Right lobe of liver (tissue), 6 donors: ENCODE results near the gene NIT1. TPM values are rescaled to one million over a fixed set of nuclear protein-coding genes. Genes with fewer than 3 reads are reported as not detected.

Experiments
- ATAC-seq, 4 donors: fragments of 200-7000 bp; cut with Tn5 transposase; one replicate each; pipeline ENCODE4 v1.9.1; 2020; ENCODE audit warnings: mild to moderate bottlenecking in 4 of 4, moderate library complexity in 4 of 4
- DNase-seq, 3 donors: peaks; one replicate each; pipeline ENCODE4 v3.0.0-alpha.2; 2020
- H3K27ac ChIP-seq, 3 donors: fragments of 200-600 bp; one replicate each; pipeline ENCODE4 v1.8.0; 2022
- H3K27me3 ChIP-seq, 2 donors: fragments of 200-600 bp; one replicate each; pipeline ENCODE4 v1.8.0; 2022
- H3K36me3 ChIP-seq, 4 donors: fragments of 200-600 bp; sonication (generic) in 1 of 4; one replicate each; pipeline versions ENCODE4 v1.5.1 to v1.8.0; 2017 to 2022; ENCODE audit warnings: control low read depth in 1 of 4
- H3K4me1 ChIP-seq, 4 donors: fragments of 200-600 bp; sonication (generic) in 1 of 4; one replicate each; pipeline versions ENCODE4 v1.5.1 to v1.8.0; 2017 to 2022; ENCODE audit warnings: control low read depth in 1 of 4
- H3K4me3 ChIP-seq, 3 donors: fragments of 200-600 bp; one replicate each; pipeline ENCODE4 v1.8.0; 2022
- H3K9me3 ChIP-seq, 4 donors: fragments of 200-600 bp; sonication (generic) in 1 of 4; one replicate each; pipeline versions ENCODE4 v1.5.1 to v1.8.0; 2017 to 2022; ENCODE audit warnings: control low read depth in 1 of 4
- POLR2A ChIP-seq: fragments of 450-650 bp; IDR thresholded peaks from one replicate; pipeline ENCODE4 v1.6.1; 2017; ENCODE audit warnings: antibody characterized with exemption, mild to moderate bottlenecking
- WGBS: methylation state at CpG from one replicate; pipeline ENCODE4 v1.1.6; 2018; ENCODE audit warnings: low coverage, low lambda C conversion rate; ENCODE audit not compliant: insufficient coverage; ENCODE audit errors: missing lambda C conversion rate; 5-methylcytosine and 5-hydroxymethylcytosine counted together
- intact Hi-C, 2 donors: fragments of 100-400 bp; cut with DNase I; formaldehyde crosslinking; loops; one replicate each; pipeline versions ENCODE4 v1.11.2 to v1.14.1; 2022
- total RNA-seq, 6 experiments: library from RNA; depleted of rRNA in 2 of 6; stranded (reverse); fragments of >200 nt in 2 of 6; fragmentation: NEBNext Ultra II Directional in 3 of 6; extraction: Animal tissue kit (Norgen Biotek cat#: 25700) in 3 of 6; gene quantifications; one replicate each; pipeline versions ENCODE4 v1.1.0 to v1.2.4, GENCODE V29; 2016 to 2023
- TF ChIP-seq, protein P1 (sequence below), 4 donors: fragments of 200-600 bp in 3 of 4; fragments of 450-650 bp in 1 of 4; IDR thresholded peaks; one replicate each; pipeline versions ENCODE4 v1.5.1 to v1.8.0; 2016 to 2022; ENCODE audit warnings: antibody characterized with exemption in 4 of 4, mild to moderate bottlenecking in 2 of 4
- donor health status: DM: no; HTN: yes; CAD: no.
- donor health status: DM: no; HTN: no; CAD: no.
- donor health status: DM: no; HTN: no; CAD: no.
- donor health status: DM: no; HTN: yes; CAD: no.
- donor health status: DM: no; HTN: yes; CAD: no.

The NIT1 gene
- total RNA-seq, 6 experiments from 2014 or later: 36.9 to 67.8 (median 45.8) TPM

DNA sequence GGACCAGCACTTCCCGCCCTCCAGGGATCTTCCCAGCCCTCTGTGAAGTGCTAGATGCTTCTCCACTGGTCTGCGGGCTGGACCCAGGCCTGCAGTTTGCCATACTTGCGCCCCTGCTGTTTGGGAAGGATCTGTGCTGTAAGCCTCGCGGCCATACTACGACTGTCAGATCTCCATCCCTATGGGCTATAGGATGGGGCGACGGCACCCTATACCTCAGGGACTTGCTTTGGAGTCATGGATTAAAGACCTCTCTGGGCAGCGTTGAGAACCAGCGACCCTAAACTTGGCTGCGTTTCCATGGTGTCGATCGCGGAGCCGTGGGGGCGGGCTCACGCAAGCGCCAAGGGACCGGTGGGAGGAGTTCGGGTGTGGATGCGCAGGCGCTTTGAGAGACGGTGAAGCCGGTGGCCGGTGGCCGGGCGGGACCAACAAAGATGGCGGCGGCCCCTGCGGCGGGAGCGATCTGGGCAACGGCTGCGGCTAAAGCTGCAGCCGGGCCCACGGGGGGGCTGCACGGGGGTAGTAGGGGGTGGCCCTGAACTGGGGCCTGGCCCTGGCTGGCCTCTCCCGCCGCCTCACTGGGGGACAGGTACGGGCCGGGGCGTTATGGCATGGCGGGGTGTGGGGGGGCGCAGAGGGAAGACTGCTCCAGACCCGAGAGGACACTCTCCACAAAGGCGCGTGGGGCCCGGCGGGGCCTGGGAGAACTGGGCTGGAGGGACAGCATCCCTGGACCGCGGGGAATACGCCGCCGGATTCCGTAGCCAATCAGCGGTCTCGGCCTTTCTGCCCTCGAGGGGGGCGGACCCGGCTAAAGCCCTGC lies 41.4 kb downstream of the NIT1 start, which contains the start of gene USP21:
Gene USP21, plus strand, starts transcription at position 414 of the 826 bp plus-strand sequence. CDS start 1,141 bp downstream, outside the sequence.
- Histone ChIP-seq H3K27ac (peak within 1 kb of the TSS; percentile 73 to 85 (median 78)), H3K9me3 (no peaks in the 10 kb centered on the region), H3K4me3 (peak within 1 kb of the TSS; percentile 84 to 93 (median 87)), H3K27me3 (no peaks in the 10 kb centered on the region), H3K4me1 (peaks cover 0 to 8% (median 0%) of the 10 kb centered on the region in 4 donors), H3K36me3 (peaks cover 0 to 22% (median 0%) of the 10 kb centered on the region in 4 donors)
- TF ChIP-seq POLR2A: peak; percentile 55
- TF ChIP-seq, protein P1, sequence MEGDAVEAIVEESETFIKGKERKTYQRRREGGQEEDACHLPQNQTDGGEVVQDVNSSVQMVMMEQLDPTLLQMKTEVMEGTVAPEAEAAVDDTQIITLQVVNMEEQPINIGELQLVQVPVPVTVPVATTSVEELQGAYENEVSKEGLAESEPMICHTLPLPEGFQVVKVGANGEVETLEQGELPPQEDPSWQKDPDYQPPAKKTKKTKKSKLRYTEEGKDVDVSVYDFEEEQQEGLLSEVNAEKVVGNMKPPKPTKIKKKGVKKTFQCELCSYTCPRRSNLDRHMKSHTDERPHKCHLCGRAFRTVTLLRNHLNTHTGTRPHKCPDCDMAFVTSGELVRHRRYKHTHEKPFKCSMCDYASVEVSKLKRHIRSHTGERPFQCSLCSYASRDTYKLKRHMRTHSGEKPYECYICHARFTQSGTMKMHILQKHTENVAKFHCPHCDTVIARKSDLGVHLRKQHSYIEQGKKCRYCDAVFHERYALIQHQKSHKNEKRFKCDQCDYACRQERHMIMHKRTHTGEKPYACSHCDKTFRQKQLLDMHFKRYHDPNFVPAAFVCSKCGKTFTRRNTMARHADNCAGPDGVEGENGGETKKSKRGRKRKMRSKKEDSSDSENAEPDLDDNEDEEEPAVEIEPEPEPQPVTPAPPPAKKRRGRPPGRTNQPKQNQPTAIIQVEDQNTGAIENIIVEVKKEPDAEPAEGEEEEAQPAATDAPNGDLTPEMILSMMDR (IDR thresholded peaks at IDR 0.05): peak in 2 of 4 donors; percentile 11 to 14
- DNase-seq: peak; percentile 94 to 96 (median 94)
- 1% methylated on average over 35 of the region's 60 CpGs for WGBS
- intact Hi-C loops: no loop called here
- ATAC-seq: peak; percentile 96 to 98 (median 96)

- no peak for TF ChIP-seq POLR2A
- TF ChIP-seq, protein P1 (IDR thresholded peaks at IDR 0.05): no peak
- Histone ChIP-seq H3K36me3 (peaks cover 0 to 22% (median 0%) of the 10 kb centered on the region in 4 donors), H3K27ac (peak overlapping the region; percentile 73 to 85 (median 78)), H3K4me3 (peak overlapping the region; percentile 84 to 93 (median 87)), H3K9me3 (no peaks in the 10 kb centered on the region), H3K4me1 (peaks cover 0 to 8% (median 0%) of the 10 kb centered on the region in 4 donors), H3K27me3 (no peaks in the 10 kb centered on the region)
- 15% methylated on average over 5 of the region's 11 CpGs for WGBS
- intact Hi-C loops: no loop called here
- ATAC-seq (no peak), DNase-seq (no peak)
These were observed 42.0 kb downstream of the NIT1 start for GRCh38 chr1:161159913-161160243.

DNA sequence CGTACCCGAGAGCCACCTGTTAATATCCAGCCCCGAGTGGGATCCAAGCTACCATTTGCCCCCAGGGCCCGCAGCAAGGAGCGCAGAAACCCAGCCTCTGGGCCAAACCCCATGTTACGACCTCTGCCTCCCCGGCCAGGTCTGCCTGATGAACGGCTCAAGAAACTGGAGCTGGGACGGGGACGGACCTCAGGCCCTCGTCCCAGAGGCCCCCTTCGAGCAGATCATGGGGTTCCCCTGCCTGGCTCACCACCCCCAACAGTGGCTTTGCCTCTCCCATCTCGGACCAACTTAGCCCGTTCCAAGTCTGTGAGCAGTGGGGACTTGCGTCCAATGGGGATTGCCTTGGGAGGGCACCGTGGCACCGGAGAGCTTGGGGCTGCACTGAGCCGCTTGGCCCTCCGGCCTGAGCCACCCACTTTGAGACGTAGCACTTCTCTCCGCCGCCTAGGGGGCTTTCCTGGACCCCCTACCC lies 42.8 kb downstream of the NIT1 start:
- Histone ChIP-seq H3K27me3 (no peaks in the 10 kb centered on the region), H3K36me3 (peaks cover 0 to 22% (median 0%) of the 10 kb centered on the region in 4 donors), H3K9me3 (no peaks in the 10 kb centered on the region), H3K4me1 (peaks cover 0 to 15% (median 0%) of the 10 kb centered on the region in 4 donors), H3K4me3 (no peak overlapping the region), H3K27ac (no peak overlapping the region)
- DNase-seq (no peak), ATAC-seq (no peak)
- intact Hi-C loops: no loop called here
- TF ChIP-seq POLR2A: no peak
- TF ChIP-seq, protein P1 (IDR thresholded peaks at IDR 0.05): no peak
- 100% methylated on average over 1 of the region's 22 CpGs for WGBS

- no peak for DNase-seq
- TF ChIP-seq, protein P1 (IDR thresholded peaks at IDR 0.05): no peak
- TF ChIP-seq POLR2A: no peak
- Histone ChIP-seq H3K9me3 (no peaks in the 10 kb centered on the region), H3K4me1 (peaks cover 0 to 15% (median under 1%) of the 10 kb centered on the region in 4 donors), H3K27ac (no peak overlapping the region), H3K27me3 (no peaks in the 10 kb centered on the region), H3K36me3 (peaks cover 0 to 22% (median 0%) of the 10 kb centered on the region in 4 donors), H3K4me3 (no peak overlapping the region)
- ATAC-seq: no peak
- 88% methylated on average over 3 of the region's 5 CpGs for WGBS
- intact Hi-C loops: no loop called here
These were observed 43.7 kb downstream of the NIT1 start for GRCh38 chr1:161161652-161162051.
